ENCODE measurements around the gene ASS1. TPM values are rescaled to one million over a fixed set of nuclear protein-coding genes. Genes with fewer than 3 reads are reported as not detected.

Gene ASS1
- total RNA-seq, 1 donor from 2014 or later: 94.8 TPM

DNA sequence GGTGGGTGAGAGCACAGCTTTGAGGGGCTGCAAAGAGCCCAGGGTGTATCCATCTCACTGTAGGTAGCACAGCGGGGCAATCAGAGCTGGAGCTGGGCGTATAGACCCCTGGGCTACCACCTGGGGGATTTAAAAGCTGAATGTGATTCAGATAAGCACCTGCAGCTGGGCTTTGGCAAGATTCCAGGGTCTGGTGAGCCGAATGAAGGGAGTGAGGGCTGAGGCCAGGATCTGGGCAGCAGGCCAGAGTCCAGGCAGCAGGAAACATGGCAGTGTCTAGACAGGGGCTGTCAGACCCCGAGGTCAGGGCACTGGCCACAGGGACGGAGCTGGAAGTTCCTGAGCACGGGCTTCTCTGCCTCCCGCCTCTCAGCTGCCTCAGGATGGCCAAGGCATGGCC, 8.7 kb downstream of the ASS1 start:
- no peak for TF ChIP-seq CTCF (IDR thresholded peaks at IDR 0.05; ENCODE audit: unreplicated experiment)
- H3K4me1 Mint-ChIP-seq: peaks cover 42% of the 10 kb centered on the region
- H3K27ac Mint-ChIP-seq: peak overlapping the region; percentile 61
- H3K9me3 Mint-ChIP-seq: no peaks in the 10 kb centered on the region
- H3K4me3 Mint-ChIP-seq: peak overlapping the region; percentile 22
- peak; percentile 58 to 72 for DNase-seq (ENCODE audit: low spot score in 2 of 2, unreplicated experiment in 2 of 2)
- H3K27me3 Mint-ChIP-seq (ENCODE audit: low read depth): no peaks in the 10 kb centered on the region
- H3K36me3 Mint-ChIP-seq: no peaks in the 10 kb centered on the region

GRCh38 chr9:130454096-130454811, 9.5 kb downstream of the ASS1 start:
- H3K4me1 Mint-ChIP-seq: peaks cover 42% of the 10 kb centered on the region
- TF ChIP-seq CTCF (IDR thresholded peaks at IDR 0.05; ENCODE audit: unreplicated experiment): no peak
- DNase-seq (ENCODE audit: low spot score in 2 of 2, unreplicated experiment in 2 of 2): no peak
- no peak overlapping the region for H3K27ac Mint-ChIP-seq
- peaks cover 2% of the 10 kb centered on the region for H3K36me3 Mint-ChIP-seq
- H3K4me3 Mint-ChIP-seq: no peak overlapping the region
- no peaks in the 10 kb centered on the region for H3K9me3 Mint-ChIP-seq
- no peaks in the 10 kb centered on the region for H3K27me3 Mint-ChIP-seq (ENCODE audit: low read depth)

- H3K4me3 Mint-ChIP-seq: no peak overlapping the region
- peaks cover 3% of the 10 kb centered on the region for H3K36me3 Mint-ChIP-seq
- H3K27me3 Mint-ChIP-seq (ENCODE audit: low read depth): no peaks in the 10 kb centered on the region
- no peaks in the 10 kb centered on the region for H3K9me3 Mint-ChIP-seq
- TF ChIP-seq CTCF (IDR thresholded peaks at IDR 0.05; ENCODE audit: unreplicated experiment): no peak
- H3K27ac Mint-ChIP-seq: no peak overlapping the region
- DNase-seq (ENCODE audit: low spot score in 2 of 2, unreplicated experiment in 2 of 2): no peak
- H3K4me1 Mint-ChIP-seq: peaks cover 37% of the 10 kb centered on the region
Observed at GRCh38 chr9:130454812-130455325, 10.1 kb downstream of the ASS1 start.

DNA sequence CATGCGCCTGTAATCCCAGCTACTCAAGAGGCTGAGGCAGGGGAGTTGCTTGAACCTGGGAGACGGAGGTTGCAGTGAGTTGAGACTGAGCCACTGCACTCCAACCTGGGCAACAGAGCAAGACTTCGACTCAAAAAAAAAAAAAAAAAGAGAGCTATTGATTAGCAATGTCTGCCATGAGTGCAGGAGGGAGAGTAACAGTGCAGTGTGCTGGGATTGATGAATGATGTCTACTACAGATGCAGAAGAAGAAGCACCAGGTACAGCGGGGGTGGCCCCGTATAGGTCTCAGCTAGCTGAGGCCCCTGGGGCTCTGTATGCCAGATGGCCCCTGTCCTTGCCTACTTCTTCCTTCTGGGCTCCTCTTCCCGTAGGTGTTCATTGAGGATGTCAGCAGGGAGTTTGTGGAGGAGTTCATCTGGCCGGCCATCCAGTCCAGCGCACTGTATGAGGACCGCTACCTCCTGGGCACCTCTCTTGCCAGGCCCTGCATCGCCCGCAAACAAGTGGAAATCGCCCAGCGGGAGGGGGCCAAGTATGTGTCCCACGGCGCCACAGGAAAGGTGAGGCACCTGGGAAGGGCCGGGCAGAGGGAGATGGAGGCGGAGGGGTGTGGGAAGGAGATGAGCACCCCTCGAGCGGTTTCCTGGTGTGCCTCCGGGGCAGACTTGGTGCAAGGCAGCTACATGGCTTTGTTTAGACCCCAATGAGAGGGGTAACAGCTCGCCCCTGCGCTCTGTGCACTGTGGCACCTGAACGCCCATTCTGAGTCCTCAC, 13.5 kb downstream of the ASS1 start:
- H3K27me3 Mint-ChIP-seq (ENCODE audit: low read depth): peaks cover 6% of the 10 kb centered on the region
- DNase-seq (ENCODE audit: low spot score in 2 of 2, unreplicated experiment in 2 of 2): no peak
- no peak overlapping the region for H3K4me3 Mint-ChIP-seq
- no peak for TF ChIP-seq CTCF (IDR thresholded peaks at IDR 0.05; ENCODE audit: unreplicated experiment)
- H3K36me3 Mint-ChIP-seq: peaks cover 3% of the 10 kb centered on the region
- H3K4me1 Mint-ChIP-seq: peaks cover 7% of the 10 kb centered on the region
- H3K27ac Mint-ChIP-seq: no peak overlapping the region
- H3K9me3 Mint-ChIP-seq: no peaks in the 10 kb centered on the region

GRCh38 chr9:130458804-130459067, 14.0 kb downstream of the ASS1 start:
- Mint-ChIP-seq H3K4me3 (no peak overlapping the region), H3K27me3 (ENCODE audit: low read depth) (peaks cover 6% of the 10 kb centered on the region), H3K4me1 (peaks cover 1% of the 10 kb centered on the region), H3K27ac (no peak overlapping the region), H3K9me3 (no peaks in the 10 kb centered on the region), H3K36me3 (peaks cover 3% of the 10 kb centered on the region)
- DNase-seq (ENCODE audit: low spot score in 2 of 2, unreplicated experiment in 2 of 2): no peak
- no peak for TF ChIP-seq CTCF (IDR thresholded peaks at IDR 0.05; ENCODE audit: unreplicated experiment)
